ENCODE data around the gene ACSL1.

GRCh38 chr4:184706453-184706852 lies 119.3 kb downstream of the ACSL1 start:
- TF ChIP-seq EZH2phosphoT487 (IDR thresholded peaks at IDR 0.05; ENCODE audit: insufficient read depth, low read depth), result no peak
- TF ChIP-seq EZH2 (IDR thresholded peaks at IDR 0.05; ENCODE audit: insufficient read depth, poor library complexity, severe bottlenecking), result no peak
